Measurements from ENCODE around the gene CTAGE1.

DNA sequence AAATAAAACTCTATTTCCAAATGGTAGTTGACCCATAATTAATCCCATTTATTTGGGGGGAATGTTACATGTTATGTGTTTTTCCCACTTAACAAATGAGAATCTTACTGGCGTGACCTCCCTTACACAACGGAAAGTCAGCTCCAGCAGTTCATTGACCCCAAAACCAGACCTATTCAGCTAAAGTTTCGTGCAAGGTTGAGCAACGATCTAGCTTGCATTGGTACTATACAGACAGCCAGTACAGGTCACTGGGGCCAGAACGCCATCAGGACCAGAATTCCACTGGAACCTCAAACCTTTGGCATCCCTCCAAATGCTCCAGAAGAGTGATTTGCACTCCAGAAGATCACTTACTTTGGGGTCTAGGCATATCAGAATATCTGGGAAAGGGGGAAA lies 6.8 kb upstream of the CTAGE1 start:
- no peak for TF ChIP-seq CTCF (IDR thresholded peaks at IDR 0.05)
- no peak for TF ChIP-seq POLR2AphosphoS5 (IDR thresholded peaks at IDR 0.05)
- TF ChIP-seq EP300 (IDR thresholded peaks at IDR 0.05) = no peak

All from esophagus muscularis mucosa (tissue), 4 donors.